Activated T-cell treated with anti-CD3 and anti-CD28 coated beads, Interleukin-2, amount 50 U/mL, for 72 hours (primary cell): ENCODE data around the gene HAT1. TPM values are rescaled to one million over a fixed set of nuclear protein-coding genes. Genes with fewer than 3 reads are reported as not detected.

Experiments
- total RNA-seq, 2 donors: library from RNA; stranded (reverse); gene quantifications; one replicate each; pipeline ENCODE4 v1.2.3, GENCODE V29; 2022

The HAT1 gene
- total RNA-seq, 2 donors from 2014 or later, result 46.9 to 52.5 TPM

Other genes with a start within 250 kb of the HAT1 start
- gene DYNC1I2, start 235.0 kb upstream of the HAT1 start, total RNA-seq, result 10 to 100 TPM; 37.6 to 39.5 TPM
- gene SLC25A12, start 28.2 kb upstream of the HAT1 start, total RNA-seq, result 10 to 100 TPM; 27.4 to 36.4 TPM
- gene METAP1D, start 77.5 kb downstream of the HAT1 start, total RNA-seq, result 1 to 10 TPM; 4.4 to 9.9 TPM
- under 1 TPM in 1 of 2 donors, not detected in 1; 0.24 TPM for gene DLX1, start 163.0 kb downstream of the HAT1 start, total RNA-seq
- under 1 TPM; 0.23 to 0.24 TPM for gene DLX2, start 180.4 kb downstream of the HAT1 start, total RNA-seq